Activated T-cell treated with anti-CD3 and anti-CD28 coated beads for 1 hour (primary cell): ENCODE data around the gene CORO1C.
A peak's percentile ranks its signal among the peaks of the same experiment; 100 is the strongest.
"Not testable (repeated sequence)": the region's sequence is repeated elsewhere in the genome, so short reads cannot be mapped to it uniquely, and the experiment has no call there.

Experiments used
- DNase-seq: peaks from one replicate; pipeline ENCODE4 v3.0.0-alpha.2; 2020; ENCODE audit warnings: low read depth

The CORO1C gene

DNA sequence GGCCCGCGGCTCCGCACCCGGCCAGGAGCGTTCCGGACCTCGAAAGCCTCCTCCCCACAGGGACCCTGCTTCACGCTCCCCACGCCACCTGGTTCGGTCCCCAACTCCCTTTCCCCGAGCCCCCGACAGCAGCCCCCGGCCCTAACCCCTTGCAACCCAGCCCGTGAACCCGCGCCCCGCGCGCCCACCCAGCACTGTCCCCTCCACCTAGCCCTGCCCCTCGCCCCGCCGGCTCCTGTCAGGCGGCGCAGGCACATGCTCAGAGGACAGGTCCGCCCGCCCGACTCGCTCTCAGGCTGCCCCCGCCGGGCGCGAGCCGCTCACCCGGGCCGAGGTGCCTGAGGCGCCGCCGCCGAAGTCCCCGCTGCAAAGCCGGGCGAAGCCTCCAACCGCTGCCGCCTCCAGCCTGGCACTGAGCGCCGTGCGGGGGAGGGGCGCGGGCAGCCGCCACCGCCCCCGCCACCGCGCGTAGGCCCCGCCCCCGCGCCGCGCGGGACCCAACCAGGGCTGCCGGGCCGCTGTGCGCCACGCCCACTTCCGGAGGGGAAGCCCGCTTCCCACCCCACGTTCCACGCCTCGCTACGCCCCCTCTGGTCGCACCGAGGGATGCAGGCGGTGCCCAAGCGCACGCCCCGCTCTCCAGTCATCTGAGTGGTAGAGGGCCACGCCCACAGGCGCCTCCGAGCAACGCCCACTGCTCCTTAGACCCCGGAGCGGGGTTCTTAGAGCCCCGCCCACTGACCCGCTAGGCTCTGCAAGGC, at the start of gene CORO1C:
CORO1C (minus strand) TSS at position 414 of the 761 bp plus-strand sequence. CDS start 30,200 bp downstream, outside the sequence.
- DNase-seq, result peak; percentile 91

- DNase-seq, result no peak
Observed at GRCh38 chr12:108779998-108780688, 48.8 kb upstream of the CORO1C start.

GRCh38 chr12:108778053-108778452, 46.7 kb upstream of the CORO1C start:
- no peak for DNase-seq

DNA sequence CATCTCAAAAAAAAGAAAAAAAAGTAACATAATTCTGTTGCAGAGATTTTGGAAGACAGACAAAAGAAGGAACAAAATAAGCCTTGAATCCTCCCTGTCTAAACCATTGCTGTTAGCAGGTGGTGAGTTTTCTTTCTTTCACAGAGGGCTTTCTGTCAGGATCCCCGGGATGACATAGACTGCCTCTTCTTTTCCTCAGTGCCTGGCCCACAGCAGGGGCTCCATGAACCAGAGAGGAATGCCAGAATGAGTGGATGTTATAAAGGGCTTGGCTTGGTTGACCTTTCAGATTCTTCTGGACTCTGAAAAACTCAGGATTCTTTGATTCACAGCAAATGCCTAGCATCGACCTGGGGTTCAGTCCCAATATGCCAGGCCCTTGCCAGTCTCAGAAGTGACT, 45.8 kb upstream of the CORO1C start:
- no peak for DNase-seq

GRCh38 chr12:108773798-108774788, 42.8 kb upstream of the CORO1C start:
- no peak for DNase-seq

GRCh38 chr12:108772891-108773797, 41.8 kb upstream of the CORO1C start:
- DNase-seq, result no peak

DNA sequence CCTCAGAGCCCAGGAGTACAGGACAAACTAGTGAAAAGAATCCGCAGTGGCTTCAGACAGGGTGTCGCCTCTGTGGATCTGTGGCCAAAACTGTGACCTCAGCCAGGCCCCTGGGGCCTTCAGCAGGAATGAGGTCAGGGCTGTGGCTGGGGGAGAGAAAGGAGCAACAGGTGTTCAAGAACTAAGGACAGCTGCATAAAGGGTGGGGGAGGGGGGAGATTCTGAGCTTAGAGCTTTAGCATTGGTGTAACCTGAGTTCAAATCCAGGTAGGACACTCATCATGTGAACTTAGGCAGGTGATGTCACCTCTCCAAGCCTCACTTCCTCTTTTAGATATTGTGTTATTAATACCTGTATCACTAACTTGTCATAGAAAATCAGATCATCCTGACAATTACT, 40.9 kb upstream of the CORO1C start:
- no peak for DNase-seq

DNA sequence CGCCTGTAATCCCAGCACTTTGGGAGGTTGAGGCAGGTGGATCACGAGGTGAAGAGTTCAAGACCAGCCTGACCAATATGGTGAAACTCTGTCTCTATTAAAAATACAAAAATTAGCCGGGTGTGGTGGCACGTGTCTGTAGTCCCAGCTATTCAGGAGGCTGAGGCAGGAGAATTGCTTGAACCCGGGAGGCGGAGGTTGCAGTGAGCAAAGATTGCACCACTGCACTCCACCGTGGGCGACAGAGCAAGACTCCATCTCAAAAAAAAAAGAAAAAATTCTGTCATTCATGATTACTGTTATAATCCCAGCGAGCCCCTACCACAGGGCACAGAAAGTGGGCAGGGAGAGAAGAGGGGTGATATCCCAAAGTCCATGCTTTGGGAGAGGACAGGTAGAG, 40.5 kb upstream of the CORO1C start:
- DNase-seq, result not testable (repeated sequence)

DNA sequence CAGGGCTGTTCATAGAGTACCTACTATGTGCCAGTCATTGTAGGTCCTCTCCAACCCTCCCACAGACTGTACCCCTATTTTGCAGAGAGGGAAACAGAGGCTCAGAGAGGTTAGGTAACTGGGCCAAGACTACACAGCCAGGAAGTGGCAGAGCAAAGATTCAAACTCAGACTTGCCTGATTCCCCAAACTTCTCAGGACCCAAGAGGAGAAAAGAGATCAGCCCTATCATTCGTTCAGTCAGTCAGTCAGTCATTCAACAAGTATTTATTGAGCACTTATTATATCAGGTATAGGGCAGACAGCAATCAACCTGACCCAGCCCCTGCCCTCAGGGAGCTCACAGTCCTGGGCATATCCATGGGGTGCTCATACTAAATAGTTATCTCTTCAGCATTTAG, 39.6 kb upstream of the CORO1C start:
- no peak for DNase-seq

DNA sequence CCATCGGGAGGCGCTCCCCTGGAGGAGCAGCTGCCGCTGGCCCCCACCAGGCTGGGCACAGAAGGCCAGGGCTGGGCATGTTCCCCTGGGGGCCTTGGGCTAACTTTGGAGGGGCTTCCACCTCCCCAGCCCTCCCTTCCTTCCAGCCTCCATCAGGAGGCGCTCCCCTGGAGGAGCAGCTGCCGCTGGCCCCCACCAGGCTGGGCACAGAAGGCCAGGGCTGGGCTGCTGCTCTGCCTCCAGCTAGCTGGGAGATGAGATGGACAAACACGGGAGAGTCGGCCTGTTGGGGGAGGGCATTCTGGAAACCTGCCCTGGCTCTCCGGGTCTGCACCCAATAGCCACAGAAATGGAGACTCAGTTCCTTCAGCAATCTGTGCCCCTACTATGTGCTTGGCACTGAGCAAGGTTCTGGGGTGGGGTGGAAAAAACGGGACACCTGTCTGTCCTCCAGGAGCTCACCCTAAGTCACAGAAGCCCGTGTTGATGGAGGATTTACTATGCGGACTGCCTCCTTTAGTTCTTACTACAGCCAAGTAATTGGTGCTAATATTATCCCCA, 39.0 kb upstream of the CORO1C start:
- DNase-seq, result no peak

DNA sequence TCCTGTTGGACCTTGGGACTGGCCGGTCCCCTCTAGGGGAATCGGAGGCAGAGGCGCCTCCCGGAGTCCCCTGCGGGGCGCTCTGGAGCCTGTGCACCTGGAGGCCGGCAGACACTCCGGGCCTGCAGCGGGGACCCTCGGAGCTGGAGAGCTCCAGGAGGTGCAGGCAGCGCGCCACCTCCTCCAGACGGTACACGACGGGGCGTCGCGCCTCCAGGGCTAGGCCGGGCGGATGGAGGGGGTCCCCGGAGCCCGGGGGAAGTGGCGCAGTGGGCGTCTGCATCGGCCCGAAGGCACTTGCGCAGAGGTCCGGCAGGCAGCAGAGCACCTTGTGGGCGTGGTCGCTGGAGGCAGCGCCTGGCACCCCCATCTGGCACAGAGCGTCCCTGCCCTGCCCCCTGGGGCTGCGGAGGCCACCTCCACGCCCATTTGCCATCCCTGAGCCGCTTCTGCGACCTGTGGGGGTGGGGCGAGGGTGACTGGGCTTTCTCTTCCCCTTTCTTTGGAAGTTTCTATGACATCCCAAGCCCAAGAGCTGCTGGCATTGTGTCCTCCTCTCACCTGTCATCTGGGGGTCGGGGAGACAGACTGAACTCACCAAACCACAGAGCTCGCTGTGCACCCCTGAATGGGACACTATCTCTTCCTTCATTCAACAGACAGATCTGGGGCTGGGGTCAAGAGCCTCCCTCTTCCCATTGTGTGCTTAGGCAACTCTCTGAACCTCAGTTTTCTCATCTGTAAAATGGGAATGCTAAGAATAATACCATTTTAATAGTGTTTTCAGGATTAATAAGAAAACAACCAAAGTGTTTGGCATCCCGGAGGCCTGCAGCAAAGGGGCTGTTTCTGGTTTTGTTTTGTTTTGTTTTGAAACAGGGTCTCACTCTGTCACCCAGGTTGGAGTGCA, 37.5 kb upstream of the CORO1C start:
- DNase-seq, result no peak

DNA sequence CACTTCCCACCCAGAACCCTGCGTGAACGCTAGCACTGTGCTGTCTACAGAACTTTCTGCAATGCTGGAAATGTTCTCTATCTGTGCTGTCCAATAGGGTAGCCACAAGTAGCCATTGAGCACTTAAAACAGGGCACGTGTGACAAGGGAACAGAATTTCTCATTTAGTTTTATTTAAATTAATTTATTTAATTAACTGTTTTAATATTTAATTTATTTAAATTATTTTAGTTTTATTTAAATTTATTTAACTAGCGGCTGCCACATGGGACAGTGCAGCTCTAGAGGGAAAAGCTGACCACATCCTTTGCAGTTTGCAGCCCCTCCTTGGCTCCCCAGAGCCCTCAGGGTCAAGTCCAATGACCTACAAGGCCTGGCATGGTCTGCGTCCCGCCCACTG, 35.0 kb upstream of the CORO1C start:
- no peak for DNase-seq

DNA sequence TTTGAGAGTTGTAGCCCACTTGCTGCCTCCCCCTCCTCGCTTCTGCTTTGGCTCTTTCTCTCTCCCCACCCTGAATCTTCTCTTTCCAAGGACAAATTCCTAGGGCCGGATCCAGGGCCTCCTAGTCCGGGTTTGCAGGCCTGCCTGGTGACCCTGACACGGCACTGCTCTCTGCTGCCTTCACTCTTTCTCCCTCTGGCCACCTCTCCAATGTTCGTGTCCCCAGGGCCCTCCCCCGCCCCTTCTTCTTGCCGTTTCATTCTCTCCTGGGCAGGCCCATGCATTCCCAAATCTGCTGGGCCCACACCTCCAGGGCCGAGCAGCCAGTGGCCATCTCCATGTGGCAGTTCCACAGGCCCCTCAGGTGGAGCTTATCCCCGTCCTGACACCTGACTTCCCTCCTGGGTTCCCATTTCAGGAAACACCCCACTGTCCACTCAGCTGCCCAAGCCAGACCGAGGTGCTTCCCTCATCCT, 34.0 kb upstream of the CORO1C start:
- DNase-seq, result no peak

- DNase-seq, result no peak
Observed at GRCh38 chr12:108764540-108765288, 33.4 kb upstream of the CORO1C start.

DNA sequence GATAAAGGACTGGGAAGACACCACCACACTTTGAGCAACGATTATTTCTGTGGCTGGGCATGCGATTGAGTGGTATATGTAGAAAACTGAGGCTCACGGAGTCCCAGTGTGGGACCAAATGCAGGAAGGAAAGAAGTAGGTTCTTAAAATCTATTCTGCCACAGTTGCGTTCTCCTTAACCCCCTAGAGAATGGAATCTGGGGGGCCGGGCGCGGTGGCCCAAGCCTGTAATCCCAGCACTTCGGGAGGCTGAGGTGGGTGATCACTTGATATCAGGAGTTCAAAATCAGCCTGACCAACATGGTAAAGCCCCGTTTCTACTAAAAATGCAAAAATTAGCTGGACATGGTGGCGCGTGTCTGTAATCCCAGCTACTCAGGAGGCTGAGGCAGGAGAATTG, 29.9 kb upstream of the CORO1C start:
- DNase-seq, result no peak

- no peak for DNase-seq
Observed at GRCh38 chr12:108759924-108760323, 28.6 kb upstream of the CORO1C start.

DNA sequence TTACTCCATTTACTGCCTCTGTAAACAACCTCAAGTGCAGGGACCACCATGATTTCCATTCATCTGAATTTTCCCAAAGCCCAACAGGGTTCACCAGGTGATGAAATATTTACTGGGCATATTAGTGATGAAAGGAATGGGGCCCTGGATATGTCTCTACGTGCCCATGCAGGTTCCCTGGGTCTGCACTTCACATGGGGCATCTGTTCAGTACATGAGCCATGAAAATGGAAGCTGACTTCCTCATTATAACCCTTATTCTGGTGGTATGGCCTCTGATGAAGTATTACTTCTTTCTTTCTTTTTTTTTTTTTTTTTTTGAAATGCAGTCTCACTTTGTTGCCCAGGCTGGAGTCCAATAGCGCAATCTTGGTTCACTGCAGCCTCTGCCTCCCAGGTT, 26.5 kb upstream of the CORO1C start:
- no peak for DNase-seq

DNA sequence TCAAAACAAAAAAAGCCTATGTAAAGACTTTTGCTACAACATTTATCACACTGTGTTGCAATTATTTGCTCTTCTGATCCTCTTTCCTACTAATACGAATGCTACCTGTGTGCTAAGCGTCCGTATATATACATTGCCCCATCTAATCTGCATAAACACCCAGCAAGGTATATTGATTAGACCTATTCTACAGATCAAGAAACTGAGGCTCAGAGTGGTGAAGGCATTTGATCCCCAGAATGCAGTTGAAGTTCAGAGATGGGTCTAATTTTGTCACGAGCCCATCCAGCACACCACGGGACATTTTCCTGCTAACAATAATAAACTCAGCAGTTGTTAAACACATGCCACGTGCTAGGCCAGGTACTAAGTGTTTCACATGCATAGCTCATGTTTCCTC, 25.1 kb upstream of the CORO1C start:
- DNase-seq, result no peak

DNA sequence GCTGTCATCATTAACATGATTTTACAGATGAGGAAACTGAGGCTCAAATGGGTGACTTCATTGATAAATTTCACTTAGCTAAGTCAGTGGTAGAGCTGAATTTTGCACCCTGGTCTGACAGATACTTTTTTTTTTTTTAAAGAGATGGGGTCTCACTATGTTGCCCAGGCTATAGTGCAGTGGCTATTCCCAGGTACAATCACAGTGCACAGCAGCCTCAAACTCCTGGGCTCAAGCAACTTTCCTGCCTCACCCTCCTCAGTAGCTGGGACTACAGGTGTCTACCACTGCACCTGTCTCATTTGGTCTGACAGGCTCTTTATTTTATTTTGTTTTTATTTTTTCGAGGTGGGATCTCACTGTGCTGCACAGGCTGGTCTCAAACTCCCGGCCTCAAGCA, 24.2 kb upstream of the CORO1C start:
- DNase-seq, result no peak
